DND-41 (cell line): Measurements from ENCODE around the gene TAT.

Experiments used
- CTCF ChIP-seq: IDR thresholded peaks from 2 replicates; pipeline ENCODE4 v1.5.1; 2012; ENCODE audit warnings: borderline replicate concordance, low read length, moderate library complexity, mild to moderate bottlenecking; ENCODE audit not compliant: poor library complexity, severe bottlenecking; ENCODE audit errors: extremely low read depth
- EZH2 ChIP-seq: IDR thresholded peaks from 3 replicates; pipeline ENCODE4 v1.6.1; 2012; ENCODE audit warnings: borderline replicate concordance, low read depth, mild to moderate bottlenecking, moderate library complexity, low read length, inconsistent platforms; ENCODE audit not compliant: severe bottlenecking

- no peak for TF ChIP-seq CTCF
- TF ChIP-seq EZH2 = no peak
Observed at GRCh38 chr16:71567931-71568330, 9.0 kb downstream of the TAT start.
